Mammary epithelial cell (primary cell): Measurements from ENCODE around the gene PRADC1.

Source experiments
- CTCF ChIP-seq, 2 donors: IDR thresholded peaks in 1 of 2; conservative IDR thresholded peaks in 1 of 2; 2 replicates each; pipeline ENCODE4 v1.5.1; 2011 to 2012; ENCODE audit warnings: inconsistent platforms in 2 of 2, low read length in 2 of 2, mild to moderate bottlenecking in 2 of 2, control low read depth in 1 of 2, low read depth in 1 of 2; ENCODE audit not compliant: insufficient read depth in 1 of 2; ENCODE audit errors: extremely low read depth in 1 of 2
- EZH2 ChIP-seq: IDR thresholded peaks from 2 replicates; pipeline ENCODE4 v1.6.1; 2012; ENCODE audit warnings: low read length, inconsistent platforms, borderline replicate concordance

- TF ChIP-seq CTCF (conservative IDR thresholded peaks at IDR 0.05 in 1 of 2, IDR thresholded peaks at IDR 0.05 in 1 of 2; ENCODE audit: extremely low read depth in 1 of 2, insufficient read depth in 1 of 2, low read depth in 1 of 2, low read length in 2 of 2) (no peak), EZH2 (no peak)
Measured at GRCh38 chr2:73252238-73253027, 19.4 kb upstream of the PRADC1 start.
